Liver (tissue), 3 donors: ENCODE data around the gene GALK2.

Experiments
- EGR1 ChIP-seq, 2 donors: IDR thresholded peaks; 2 replicates each; pipeline ENCODE4 v1.6.1; 2016 to 2018; ENCODE audit warnings: antibody characterized with exemption in 2 of 2, low read depth in 2 of 2
- FOXA1 ChIP-seq: IDR thresholded peaks from 2 replicates; pipeline ENCODE4 v1.6.1; 2016; ENCODE audit warnings: antibody characterized with exemption
- GABPA ChIP-seq, 2 donors: IDR thresholded peaks in 1 of 2; conservative IDR thresholded peaks in 1 of 2; 2 replicates each; pipeline ENCODE4 v1.6.1; 2016; ENCODE audit warnings: antibody characterized with exemption in 2 of 2, mild to moderate bottlenecking in 1 of 2, moderate library complexity in 1 of 2
- HNF4G ChIP-seq: IDR thresholded peaks from 2 replicates; pipeline ENCODE4 v1.6.1; 2016; ENCODE audit warnings: antibody characterized with exemption
- JUND ChIP-seq, 2 donors: IDR thresholded peaks; 2 replicates each; pipeline ENCODE4 v1.6.1; 2016; ENCODE audit warnings: antibody characterized with exemption in 2 of 2
- RAD21 ChIP-seq, 2 donors: IDR thresholded peaks; 2 replicates each; pipeline ENCODE4 v1.6.1; 2016; ENCODE audit warnings: antibody characterized with exemption in 2 of 2, mild to moderate bottlenecking in 2 of 2
- RXRA ChIP-seq, 2 donors: IDR thresholded peaks; 2 replicates each; pipeline ENCODE4 v1.6.1; 2017 to 2018; ENCODE audit warnings: antibody characterized with exemption in 2 of 2, mild to moderate bottlenecking in 1 of 2
- SP1 ChIP-seq: IDR thresholded peaks from 2 replicates; pipeline ENCODE4 v1.6.1; 2018; ENCODE audit warnings: antibody characterized with exemption, mild to moderate bottlenecking
- YY1 ChIP-seq: IDR thresholded peaks from 2 replicates; pipeline ENCODE4 v1.6.1; 2016; ENCODE audit warnings: antibody characterized with exemption, mild to moderate bottlenecking
- TF ChIP-seq, protein P1 (sequence below): fragments of 150-350 bp; IDR thresholded peaks from 2 replicates; pipeline ENCODE4 v1.5.1; 2017; ENCODE audit warnings: improper control_type of control experiment, low read depth, low read length; ENCODE audit not compliant: missing input control
- TF ChIP-seq, protein P2 (sequence below): IDR thresholded peaks from 2 replicates; pipeline ENCODE4 v1.6.1; 2016; ENCODE audit warnings: antibody characterized with exemption
- TF ChIP-seq, protein P3 (sequence below): IDR thresholded peaks from 2 replicates; pipeline ENCODE4 v1.6.1; 2016; ENCODE audit warnings: antibody characterized with exemption, mild to moderate bottlenecking
- TF ChIP-seq, protein P4 (sequence below): IDR thresholded peaks from 2 replicates; pipeline ENCODE4 v1.6.1; 2016; ENCODE audit warnings: antibody characterized with exemption
- TF ChIP-seq, protein P5 (sequence below): IDR thresholded peaks from 2 replicates; pipeline ENCODE4 v1.6.1; 2016; ENCODE audit warnings: antibody characterized with exemption
- donor health status: healthy.
- donor health status: healthy.

DNA sequence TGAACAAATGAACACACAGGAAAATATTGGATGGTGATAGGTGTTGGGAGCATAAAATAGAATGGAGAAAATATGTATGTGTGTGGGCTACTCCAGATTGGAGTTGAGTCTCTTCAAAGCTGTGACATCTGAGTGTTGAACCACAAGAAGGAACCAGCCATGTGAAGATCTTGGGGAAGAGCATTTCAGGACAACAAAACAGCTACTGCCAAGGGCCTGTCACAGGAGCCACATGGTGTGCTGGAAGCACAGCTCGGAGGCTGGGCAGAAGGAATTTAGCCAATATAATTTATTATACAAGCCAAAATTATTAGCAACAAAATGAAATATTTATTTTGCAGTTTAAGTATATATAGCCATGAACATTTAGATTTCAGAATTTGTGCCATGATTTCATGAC, 144.7 kb downstream of the GALK2 start:
- TF ChIP-seq, protein P1, sequence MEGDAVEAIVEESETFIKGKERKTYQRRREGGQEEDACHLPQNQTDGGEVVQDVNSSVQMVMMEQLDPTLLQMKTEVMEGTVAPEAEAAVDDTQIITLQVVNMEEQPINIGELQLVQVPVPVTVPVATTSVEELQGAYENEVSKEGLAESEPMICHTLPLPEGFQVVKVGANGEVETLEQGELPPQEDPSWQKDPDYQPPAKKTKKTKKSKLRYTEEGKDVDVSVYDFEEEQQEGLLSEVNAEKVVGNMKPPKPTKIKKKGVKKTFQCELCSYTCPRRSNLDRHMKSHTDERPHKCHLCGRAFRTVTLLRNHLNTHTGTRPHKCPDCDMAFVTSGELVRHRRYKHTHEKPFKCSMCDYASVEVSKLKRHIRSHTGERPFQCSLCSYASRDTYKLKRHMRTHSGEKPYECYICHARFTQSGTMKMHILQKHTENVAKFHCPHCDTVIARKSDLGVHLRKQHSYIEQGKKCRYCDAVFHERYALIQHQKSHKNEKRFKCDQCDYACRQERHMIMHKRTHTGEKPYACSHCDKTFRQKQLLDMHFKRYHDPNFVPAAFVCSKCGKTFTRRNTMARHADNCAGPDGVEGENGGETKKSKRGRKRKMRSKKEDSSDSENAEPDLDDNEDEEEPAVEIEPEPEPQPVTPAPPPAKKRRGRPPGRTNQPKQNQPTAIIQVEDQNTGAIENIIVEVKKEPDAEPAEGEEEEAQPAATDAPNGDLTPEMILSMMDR: no peak
- no peak for TF ChIP-seq RAD21 (IDR thresholded peaks at IDR 0.05)
- no peak for TF ChIP-seq GABPA (IDR thresholded peaks at IDR 0.05 in 1 of 2, conservative IDR thresholded peaks at IDR 0.05 in 1 of 2)
- TF ChIP-seq HNF4G: no peak
- TF ChIP-seq, protein P2, sequence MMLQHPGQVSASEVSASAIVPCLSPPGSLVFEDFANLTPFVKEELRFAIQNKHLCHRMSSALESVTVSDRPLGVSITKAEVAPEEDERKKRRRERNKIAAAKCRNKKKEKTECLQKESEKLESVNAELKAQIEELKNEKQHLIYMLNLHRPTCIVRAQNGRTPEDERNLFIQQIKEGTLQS: no peak
- TF ChIP-seq SP1: no peak
- TF ChIP-seq, protein P3, sequence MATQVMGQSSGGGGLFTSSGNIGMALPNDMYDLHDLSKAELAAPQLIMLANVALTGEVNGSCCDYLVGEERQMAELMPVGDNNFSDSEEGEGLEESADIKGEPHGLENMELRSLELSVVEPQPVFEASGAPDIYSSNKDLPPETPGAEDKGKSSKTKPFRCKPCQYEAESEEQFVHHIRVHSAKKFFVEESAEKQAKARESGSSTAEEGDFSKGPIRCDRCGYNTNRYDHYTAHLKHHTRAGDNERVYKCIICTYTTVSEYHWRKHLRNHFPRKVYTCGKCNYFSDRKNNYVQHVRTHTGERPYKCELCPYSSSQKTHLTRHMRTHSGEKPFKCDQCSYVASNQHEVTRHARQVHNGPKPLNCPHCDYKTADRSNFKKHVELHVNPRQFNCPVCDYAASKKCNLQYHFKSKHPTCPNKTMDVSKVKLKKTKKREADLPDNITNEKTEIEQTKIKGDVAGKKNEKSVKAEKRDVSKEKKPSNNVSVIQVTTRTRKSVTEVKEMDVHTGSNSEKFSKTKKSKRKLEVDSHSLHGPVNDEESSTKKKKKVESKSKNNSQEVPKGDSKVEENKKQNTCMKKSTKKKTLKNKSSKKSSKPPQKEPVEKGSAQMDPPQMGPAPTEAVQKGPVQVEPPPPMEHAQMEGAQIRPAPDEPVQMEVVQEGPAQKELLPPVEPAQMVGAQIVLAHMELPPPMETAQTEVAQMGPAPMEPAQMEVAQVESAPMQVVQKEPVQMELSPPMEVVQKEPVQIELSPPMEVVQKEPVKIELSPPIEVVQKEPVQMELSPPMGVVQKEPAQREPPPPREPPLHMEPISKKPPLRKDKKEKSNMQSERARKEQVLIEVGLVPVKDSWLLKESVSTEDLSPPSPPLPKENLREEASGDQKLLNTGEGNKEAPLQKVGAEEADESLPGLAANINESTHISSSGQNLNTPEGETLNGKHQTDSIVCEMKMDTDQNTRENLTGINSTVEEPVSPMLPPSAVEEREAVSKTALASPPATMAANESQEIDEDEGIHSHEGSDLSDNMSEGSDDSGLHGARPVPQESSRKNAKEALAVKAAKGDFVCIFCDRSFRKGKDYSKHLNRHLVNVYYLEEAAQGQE: no peak
- TF ChIP-seq EGR1 (IDR thresholded peaks at IDR 0.05; ENCODE audit: low read depth in 2 of 2): no peak
- TF ChIP-seq, protein P4, sequence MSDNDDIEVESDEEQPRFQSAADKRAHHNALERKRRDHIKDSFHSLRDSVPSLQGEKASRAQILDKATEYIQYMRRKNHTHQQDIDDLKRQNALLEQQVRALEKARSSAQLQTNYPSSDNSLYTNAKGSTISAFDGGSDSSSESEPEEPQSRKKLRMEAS: no peak
- TF ChIP-seq FOXA1: no peak
- no peak for TF ChIP-seq YY1
- TF ChIP-seq RXRA (IDR thresholded peaks at IDR 0.05): no peak
- TF ChIP-seq, protein P5, sequence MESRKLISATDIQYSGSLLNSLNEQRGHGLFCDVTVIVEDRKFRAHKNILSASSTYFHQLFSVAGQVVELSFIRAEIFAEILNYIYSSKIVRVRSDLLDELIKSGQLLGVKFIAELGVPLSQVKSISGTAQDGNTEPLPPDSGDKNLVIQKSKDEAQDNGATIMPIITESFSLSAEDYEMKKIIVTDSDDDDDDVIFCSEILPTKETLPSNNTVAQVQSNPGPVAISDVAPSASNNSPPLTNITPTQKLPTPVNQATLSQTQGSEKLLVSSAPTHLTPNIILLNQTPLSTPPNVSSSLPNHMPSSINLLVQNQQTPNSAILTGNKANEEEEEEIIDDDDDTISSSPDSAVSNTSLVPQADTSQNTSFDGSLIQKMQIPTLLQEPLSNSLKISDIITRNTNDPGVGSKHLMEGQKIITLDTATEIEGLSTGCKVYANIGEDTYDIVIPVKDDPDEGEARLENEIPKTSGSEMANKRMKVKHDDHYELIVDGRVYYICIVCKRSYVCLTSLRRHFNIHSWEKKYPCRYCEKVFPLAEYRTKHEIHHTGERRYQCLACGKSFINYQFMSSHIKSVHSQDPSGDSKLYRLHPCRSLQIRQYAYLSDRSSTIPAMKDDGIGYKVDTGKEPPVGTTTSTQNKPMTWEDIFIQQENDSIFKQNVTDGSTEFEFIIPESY: no peak
- no peak for TF ChIP-seq JUND (IDR thresholded peaks at IDR 0.05)
